Liver (tissue), 9 donors: Measurements from ENCODE around the gene ELK3. TPM values are rescaled to one million over a fixed set of nuclear protein-coding genes. Genes with fewer than 3 reads are reported as not detected.

Experiments used
- DNase-seq: peaks from one replicate; pipeline ENCODE4 v3.0.0-alpha.2; 2017; ENCODE audit warnings: low spot score
- H3K27ac ChIP-seq, 2 donors: one replicate each; pipeline ENCODE4 v1.7.0; 2013; ENCODE audit warnings: inconsistent platforms in 2 of 2, low read length in 2 of 2, control low read depth in 1 of 2, low read depth in 1 of 2, mild to moderate bottlenecking in 1 of 2
- H3K27me3 ChIP-seq, 4 donors: one replicate each; pipeline versions ENCODE4 v1.6.1 to v1.7.0; 2013; ENCODE audit warnings: low read length in 3 of 4, inconsistent platforms in 1 of 4, mild to moderate bottlenecking in 1 of 4, moderate library complexity in 1 of 4; ENCODE audit not compliant: control insufficient read depth in 4 of 4, insufficient read depth in 4 of 4
- H3K36me3 ChIP-seq, 4 donors: one replicate each; pipeline versions ENCODE4 v1.6.1 to v1.7.0; 2013; ENCODE audit warnings: low read length in 3 of 4, mild to moderate bottlenecking in 3 of 4, low read depth in 1 of 4, moderate library complexity in 1 of 4; ENCODE audit not compliant: control insufficient read depth in 4 of 4, insufficient read depth in 3 of 4
- H3K4me1 ChIP-seq, 4 donors: one replicate each; pipeline versions ENCODE4 v1.6.1 to v1.7.0; 2013; ENCODE audit warnings: low read length in 3 of 4, mild to moderate bottlenecking in 3 of 4, moderate library complexity in 1 of 4; ENCODE audit not compliant: control insufficient read depth in 4 of 4, insufficient read depth in 4 of 4
- H3K4me3 ChIP-seq, 3 donors: one replicate each; pipeline versions ENCODE4 v1.6.1 to v1.7.0; 2013; ENCODE audit warnings: low read length in 3 of 3, control low read depth in 1 of 3, low read depth in 1 of 3, mild to moderate bottlenecking in 1 of 3
- H3K9ac ChIP-seq, 2 donors: one replicate each; pipeline ENCODE4 v1.7.0; 2013; ENCODE audit warnings: low read length in 2 of 2, mild to moderate bottlenecking in 2 of 2, moderate library complexity in 2 of 2, control low read depth in 1 of 2, low read depth in 1 of 2
- H3K9me3 ChIP-seq, 4 donors: one replicate each; pipeline versions ENCODE4 v1.6.1 to v1.7.0; 2013; ENCODE audit warnings: low read length in 3 of 4; ENCODE audit not compliant: control insufficient read depth in 4 of 4
- EGR1 ChIP-seq, 2 donors: IDR thresholded peaks; 2 replicates each; pipeline ENCODE4 v1.6.1; 2016 to 2018; ENCODE audit warnings: antibody characterized with exemption in 2 of 2, low read depth in 2 of 2
- FOXA1 ChIP-seq: IDR thresholded peaks from 2 replicates; pipeline ENCODE4 v1.6.1; 2016; ENCODE audit warnings: antibody characterized with exemption
- FOXA2 ChIP-seq: IDR thresholded peaks from 2 replicates; pipeline ENCODE4 v1.6.1; 2016; ENCODE audit warnings: antibody characterized with exemption
- GABPA ChIP-seq, 2 donors: IDR thresholded peaks in 1 of 2; conservative IDR thresholded peaks in 1 of 2; 2 replicates each; pipeline ENCODE4 v1.6.1; 2016; ENCODE audit warnings: antibody characterized with exemption in 2 of 2, mild to moderate bottlenecking in 1 of 2, moderate library complexity in 1 of 2
- HNF4A ChIP-seq, 2 donors: conservative IDR thresholded peaks; 2 replicates each; pipeline ENCODE4 v1.6.1; 2016; ENCODE audit warnings: antibody characterized with exemption in 2 of 2, mild to moderate bottlenecking in 2 of 2
- HNF4G ChIP-seq: IDR thresholded peaks from 2 replicates; pipeline ENCODE4 v1.6.1; 2016; ENCODE audit warnings: antibody characterized with exemption
- JUND ChIP-seq, 2 donors: IDR thresholded peaks; 2 replicates each; pipeline ENCODE4 v1.6.1; 2016; ENCODE audit warnings: antibody characterized with exemption in 2 of 2
- NR2F2 ChIP-seq: IDR thresholded peaks from 2 replicates; pipeline ENCODE4 v1.6.1; 2016; ENCODE audit warnings: antibody characterized with exemption
- RAD21 ChIP-seq, 2 donors: IDR thresholded peaks; 2 replicates each; pipeline ENCODE4 v1.6.1; 2016; ENCODE audit warnings: antibody characterized with exemption in 2 of 2, mild to moderate bottlenecking in 2 of 2
- RXRA ChIP-seq, 2 donors: IDR thresholded peaks; 2 replicates each; pipeline ENCODE4 v1.6.1; 2017 to 2018; ENCODE audit warnings: antibody characterized with exemption in 2 of 2, mild to moderate bottlenecking in 1 of 2
- SP1 ChIP-seq: IDR thresholded peaks from 2 replicates; pipeline ENCODE4 v1.6.1; 2018; ENCODE audit warnings: antibody characterized with exemption, mild to moderate bottlenecking
- TAF1 ChIP-seq: conservative IDR thresholded peaks from 2 replicates; pipeline ENCODE4 v1.6.1; 2016; ENCODE audit warnings: antibody characterized with exemption, mild to moderate bottlenecking
- YY1 ChIP-seq: IDR thresholded peaks from 2 replicates; pipeline ENCODE4 v1.6.1; 2016; ENCODE audit warnings: antibody characterized with exemption, mild to moderate bottlenecking
- WGBS: extraction: QIAGEN DNeasy Blood & Tissue Kit; methylation state at CpG from one replicate; pipeline ENCODE4 v1.1.7; 2013; 5-methylcytosine and 5-hydroxymethylcytosine counted together
- polyA plus RNA-seq, 2 donors: library from polyadenylated mRNA; stranded (reverse) in 1 of 2; unstranded in 1 of 2; fragments of 200-250 nt in 1 of 2; fragments of >200 nt in 1 of 2; fragmentation: Nextera tagmentation in 1 of 2; extraction: Ambion mirVana in 1 of 2; gene quantifications; one replicate each; pipeline versions ENCODE4 v1.2.1 to v1.2.3, GENCODE V29; 2013 to 2015
- total RNA-seq, 2 donors: library from RNA; depleted of rRNA; stranded (reverse); fragments of >200 nt; gene quantifications; one replicate each; pipeline ENCODE4 v1.2.3, GENCODE V29; 2014
- TF ChIP-seq, protein P1 (sequence below): IDR thresholded peaks from 2 replicates; pipeline ENCODE4 v1.6.1; 2016; ENCODE audit warnings: antibody characterized with exemption
- TF ChIP-seq, protein P2 (sequence below): IDR thresholded peaks from 2 replicates; pipeline ENCODE4 v1.6.1; 2016; ENCODE audit warnings: antibody characterized with exemption, mild to moderate bottlenecking
- TF ChIP-seq, protein P3 (sequence below): IDR thresholded peaks from 2 replicates; pipeline ENCODE4 v1.6.1; 2016; ENCODE audit warnings: antibody characterized with exemption
- TF ChIP-seq, protein P4 (sequence below): IDR thresholded peaks from 2 replicates; pipeline ENCODE4 v1.6.1; 2016; ENCODE audit warnings: antibody characterized with exemption
- TF ChIP-seq, protein P5 (sequence below): fragments of 150-350 bp; IDR thresholded peaks from 2 replicates; pipeline ENCODE4 v1.5.1; 2017; ENCODE audit warnings: improper control_type of control experiment, low read depth, low read length; ENCODE audit not compliant: missing input control
- donor health status: healthy.
- donor health status: healthy.
- donor health status: healthy.
- donor health status: healthy.
- donor health status: healthy.

The ELK3 gene
- total and polyA plus RNA-seq, 4 donors = 3.7 to 5.2 (median 4.5) TPM

DNA sequence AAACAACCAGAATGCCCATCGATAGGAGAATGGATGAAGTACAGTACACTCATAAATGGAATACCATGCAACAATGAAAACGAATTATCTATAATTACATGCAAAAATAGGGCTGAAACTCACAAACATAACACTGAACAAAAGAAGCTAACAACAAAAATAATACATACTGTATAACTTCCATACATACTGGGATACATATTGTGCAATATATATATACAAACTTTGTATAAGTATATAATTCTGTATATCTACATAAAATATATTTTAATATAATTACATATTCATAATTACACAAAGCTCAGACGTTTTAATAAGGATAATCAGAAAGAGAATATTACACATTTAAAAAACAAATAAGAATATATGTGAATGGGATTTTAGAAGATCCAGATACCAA is 115.9 kb downstream of the ELK3 start:
- H3K4me1 ChIP-seq = no peaks in the 10 kb centered on the region
- no peak for TF ChIP-seq RAD21 (IDR thresholded peaks at IDR 0.05)
- TF ChIP-seq, protein P1, sequence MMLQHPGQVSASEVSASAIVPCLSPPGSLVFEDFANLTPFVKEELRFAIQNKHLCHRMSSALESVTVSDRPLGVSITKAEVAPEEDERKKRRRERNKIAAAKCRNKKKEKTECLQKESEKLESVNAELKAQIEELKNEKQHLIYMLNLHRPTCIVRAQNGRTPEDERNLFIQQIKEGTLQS = no peak
- no peak for TF ChIP-seq RXRA (IDR thresholded peaks at IDR 0.05)
- TF ChIP-seq, protein P2, sequence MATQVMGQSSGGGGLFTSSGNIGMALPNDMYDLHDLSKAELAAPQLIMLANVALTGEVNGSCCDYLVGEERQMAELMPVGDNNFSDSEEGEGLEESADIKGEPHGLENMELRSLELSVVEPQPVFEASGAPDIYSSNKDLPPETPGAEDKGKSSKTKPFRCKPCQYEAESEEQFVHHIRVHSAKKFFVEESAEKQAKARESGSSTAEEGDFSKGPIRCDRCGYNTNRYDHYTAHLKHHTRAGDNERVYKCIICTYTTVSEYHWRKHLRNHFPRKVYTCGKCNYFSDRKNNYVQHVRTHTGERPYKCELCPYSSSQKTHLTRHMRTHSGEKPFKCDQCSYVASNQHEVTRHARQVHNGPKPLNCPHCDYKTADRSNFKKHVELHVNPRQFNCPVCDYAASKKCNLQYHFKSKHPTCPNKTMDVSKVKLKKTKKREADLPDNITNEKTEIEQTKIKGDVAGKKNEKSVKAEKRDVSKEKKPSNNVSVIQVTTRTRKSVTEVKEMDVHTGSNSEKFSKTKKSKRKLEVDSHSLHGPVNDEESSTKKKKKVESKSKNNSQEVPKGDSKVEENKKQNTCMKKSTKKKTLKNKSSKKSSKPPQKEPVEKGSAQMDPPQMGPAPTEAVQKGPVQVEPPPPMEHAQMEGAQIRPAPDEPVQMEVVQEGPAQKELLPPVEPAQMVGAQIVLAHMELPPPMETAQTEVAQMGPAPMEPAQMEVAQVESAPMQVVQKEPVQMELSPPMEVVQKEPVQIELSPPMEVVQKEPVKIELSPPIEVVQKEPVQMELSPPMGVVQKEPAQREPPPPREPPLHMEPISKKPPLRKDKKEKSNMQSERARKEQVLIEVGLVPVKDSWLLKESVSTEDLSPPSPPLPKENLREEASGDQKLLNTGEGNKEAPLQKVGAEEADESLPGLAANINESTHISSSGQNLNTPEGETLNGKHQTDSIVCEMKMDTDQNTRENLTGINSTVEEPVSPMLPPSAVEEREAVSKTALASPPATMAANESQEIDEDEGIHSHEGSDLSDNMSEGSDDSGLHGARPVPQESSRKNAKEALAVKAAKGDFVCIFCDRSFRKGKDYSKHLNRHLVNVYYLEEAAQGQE = no peak
- TF ChIP-seq, protein P3, sequence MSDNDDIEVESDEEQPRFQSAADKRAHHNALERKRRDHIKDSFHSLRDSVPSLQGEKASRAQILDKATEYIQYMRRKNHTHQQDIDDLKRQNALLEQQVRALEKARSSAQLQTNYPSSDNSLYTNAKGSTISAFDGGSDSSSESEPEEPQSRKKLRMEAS = no peak
- TF ChIP-seq EGR1 (IDR thresholded peaks at IDR 0.05; ENCODE audit: low read depth in 2 of 2) = no peak
- TF ChIP-seq NR2F2 = no peak
- TF ChIP-seq, protein P4, sequence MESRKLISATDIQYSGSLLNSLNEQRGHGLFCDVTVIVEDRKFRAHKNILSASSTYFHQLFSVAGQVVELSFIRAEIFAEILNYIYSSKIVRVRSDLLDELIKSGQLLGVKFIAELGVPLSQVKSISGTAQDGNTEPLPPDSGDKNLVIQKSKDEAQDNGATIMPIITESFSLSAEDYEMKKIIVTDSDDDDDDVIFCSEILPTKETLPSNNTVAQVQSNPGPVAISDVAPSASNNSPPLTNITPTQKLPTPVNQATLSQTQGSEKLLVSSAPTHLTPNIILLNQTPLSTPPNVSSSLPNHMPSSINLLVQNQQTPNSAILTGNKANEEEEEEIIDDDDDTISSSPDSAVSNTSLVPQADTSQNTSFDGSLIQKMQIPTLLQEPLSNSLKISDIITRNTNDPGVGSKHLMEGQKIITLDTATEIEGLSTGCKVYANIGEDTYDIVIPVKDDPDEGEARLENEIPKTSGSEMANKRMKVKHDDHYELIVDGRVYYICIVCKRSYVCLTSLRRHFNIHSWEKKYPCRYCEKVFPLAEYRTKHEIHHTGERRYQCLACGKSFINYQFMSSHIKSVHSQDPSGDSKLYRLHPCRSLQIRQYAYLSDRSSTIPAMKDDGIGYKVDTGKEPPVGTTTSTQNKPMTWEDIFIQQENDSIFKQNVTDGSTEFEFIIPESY = no peak
- no peak for TF ChIP-seq YY1
- no peak for TF ChIP-seq TAF1
- TF ChIP-seq GABPA (IDR thresholded peaks at IDR 0.05 in 1 of 2, conservative IDR thresholded peaks at IDR 0.05 in 1 of 2) = no peak
- TF ChIP-seq HNF4A (conservative IDR thresholded peaks at IDR 0.05) = no peak
- no peak for TF ChIP-seq HNF4G
- TF ChIP-seq FOXA1 = no peak
- TF ChIP-seq, protein P5, sequence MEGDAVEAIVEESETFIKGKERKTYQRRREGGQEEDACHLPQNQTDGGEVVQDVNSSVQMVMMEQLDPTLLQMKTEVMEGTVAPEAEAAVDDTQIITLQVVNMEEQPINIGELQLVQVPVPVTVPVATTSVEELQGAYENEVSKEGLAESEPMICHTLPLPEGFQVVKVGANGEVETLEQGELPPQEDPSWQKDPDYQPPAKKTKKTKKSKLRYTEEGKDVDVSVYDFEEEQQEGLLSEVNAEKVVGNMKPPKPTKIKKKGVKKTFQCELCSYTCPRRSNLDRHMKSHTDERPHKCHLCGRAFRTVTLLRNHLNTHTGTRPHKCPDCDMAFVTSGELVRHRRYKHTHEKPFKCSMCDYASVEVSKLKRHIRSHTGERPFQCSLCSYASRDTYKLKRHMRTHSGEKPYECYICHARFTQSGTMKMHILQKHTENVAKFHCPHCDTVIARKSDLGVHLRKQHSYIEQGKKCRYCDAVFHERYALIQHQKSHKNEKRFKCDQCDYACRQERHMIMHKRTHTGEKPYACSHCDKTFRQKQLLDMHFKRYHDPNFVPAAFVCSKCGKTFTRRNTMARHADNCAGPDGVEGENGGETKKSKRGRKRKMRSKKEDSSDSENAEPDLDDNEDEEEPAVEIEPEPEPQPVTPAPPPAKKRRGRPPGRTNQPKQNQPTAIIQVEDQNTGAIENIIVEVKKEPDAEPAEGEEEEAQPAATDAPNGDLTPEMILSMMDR = no peak
- TF ChIP-seq SP1 = no peak
- no peak for TF ChIP-seq JUND (IDR thresholded peaks at IDR 0.05)
- H3K27me3 ChIP-seq = no peaks in the 10 kb centered on the region
- H3K27ac ChIP-seq = no peak overlapping the region
- no peak overlapping the region for H3K4me3 ChIP-seq
- no peak for DNase-seq
- H3K9me3 ChIP-seq = no peaks in the 10 kb centered on the region
- WGBS = 94% methylated on average over 3 of the region's 3 CpGs
- peaks cover 0 to 2% (median 0%) of the 10 kb centered on the region in 4 donors for H3K36me3 ChIP-seq
- H3K9ac ChIP-seq = no peak overlapping the region

DNA sequence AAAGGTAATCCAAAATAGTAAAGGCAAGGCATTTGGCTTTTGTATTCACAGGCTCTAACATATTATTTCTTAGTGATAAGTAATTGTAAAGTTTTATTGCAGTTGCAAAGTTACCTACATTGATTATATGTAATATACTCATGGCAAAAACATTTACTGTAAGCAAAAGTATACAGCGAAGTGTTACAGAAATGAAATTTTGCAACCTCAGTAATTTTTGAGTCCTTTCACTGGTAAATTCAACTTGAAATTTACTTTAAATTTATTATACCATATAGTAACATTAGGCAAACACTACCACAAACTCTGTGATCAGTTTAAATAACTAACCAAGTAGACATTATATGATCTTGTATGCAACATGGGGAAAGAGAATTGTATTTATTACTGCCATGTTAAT is 117.0 kb downstream of the ELK3 start:
- no peak overlapping the region for H3K4me3 ChIP-seq
- no peak overlapping the region for H3K9ac ChIP-seq
- H3K9me3 ChIP-seq = no peaks in the 10 kb centered on the region
- no peaks in the 10 kb centered on the region for H3K4me1 ChIP-seq
- H3K27me3 ChIP-seq = no peaks in the 10 kb centered on the region
- 99% methylated on average over 1 of the region's 1 CpG for WGBS
- no peak for DNase-seq
- H3K36me3 ChIP-seq = peaks cover 0 to 2% (median 0%) of the 10 kb centered on the region in 4 donors
- no peak for TF ChIP-seq HNF4G
- TF ChIP-seq, protein P5 = no peak
- no peak for TF ChIP-seq FOXA2
- TF ChIP-seq EGR1 (IDR thresholded peaks at IDR 0.05; ENCODE audit: low read depth in 2 of 2) = no peak
- TF ChIP-seq, protein P2 = no peak
- no peak for TF ChIP-seq TAF1
- no peak for TF ChIP-seq RXRA (IDR thresholded peaks at IDR 0.05)
- no peak for TF ChIP-seq JUND (IDR thresholded peaks at IDR 0.05)
- no peak overlapping the region for H3K27ac ChIP-seq
